Spleen (tissue), 7 donors: ENCODE results near the gene DAPK2.

Source experiments
- POLR2AphosphoS5 ChIP-seq, 3 donors: sonication (generic); formaldehyde crosslinking; IDR thresholded peaks; one replicate each; pipeline ENCODE4 v1.5.1; 2017; ENCODE audit warnings: antibody characterized with exemption in 3 of 3
- TF ChIP-seq, protein P1 (sequence below), 11 experiments: fragments of 200-600 bp in 7 of 11; fragments of 450-650 bp in 4 of 11; sonication (generic) in 4 of 11; IDR thresholded peaks in 8 of 11; conservative IDR thresholded peaks in 3 of 11; 1 replicate in 7 of 11; 2 replicates in 4 of 11; pipeline versions ENCODE4 v1.4.0 to v1.8.0; 2016 to 2021; ENCODE audit warnings: antibody characterized with exemption in 11 of 11, inconsistent platforms in 4 of 11, mild to moderate bottlenecking in 1 of 11
- donor health status: DM: no; HTN: no; CAD: no; lungs with moderate emphysema.
- donor health status: DM: no; HTN: no; CAD: no.
- donor health status: DM: no; HTN: no; CAD: no.

DNA sequence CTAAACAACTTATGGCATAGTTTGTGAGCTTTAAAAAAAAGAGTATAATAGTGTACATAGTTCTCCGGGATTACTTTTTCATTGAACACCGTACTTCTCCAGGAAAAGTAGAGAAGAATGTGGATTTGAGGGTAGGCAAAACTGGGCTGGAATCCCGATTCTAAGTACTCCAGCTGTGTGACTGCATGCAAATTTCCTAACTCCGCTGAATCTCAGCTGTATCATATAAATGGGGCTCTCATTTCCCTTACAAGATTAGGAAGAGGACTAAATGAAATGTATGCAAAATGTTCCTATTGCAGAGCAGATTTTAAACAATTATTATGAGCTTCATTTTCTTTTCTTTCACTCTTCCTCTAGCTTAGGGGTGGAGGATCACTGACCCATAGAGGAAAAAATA, 142.2 kb downstream of the DAPK2 start:
- TF ChIP-seq, protein P1, sequence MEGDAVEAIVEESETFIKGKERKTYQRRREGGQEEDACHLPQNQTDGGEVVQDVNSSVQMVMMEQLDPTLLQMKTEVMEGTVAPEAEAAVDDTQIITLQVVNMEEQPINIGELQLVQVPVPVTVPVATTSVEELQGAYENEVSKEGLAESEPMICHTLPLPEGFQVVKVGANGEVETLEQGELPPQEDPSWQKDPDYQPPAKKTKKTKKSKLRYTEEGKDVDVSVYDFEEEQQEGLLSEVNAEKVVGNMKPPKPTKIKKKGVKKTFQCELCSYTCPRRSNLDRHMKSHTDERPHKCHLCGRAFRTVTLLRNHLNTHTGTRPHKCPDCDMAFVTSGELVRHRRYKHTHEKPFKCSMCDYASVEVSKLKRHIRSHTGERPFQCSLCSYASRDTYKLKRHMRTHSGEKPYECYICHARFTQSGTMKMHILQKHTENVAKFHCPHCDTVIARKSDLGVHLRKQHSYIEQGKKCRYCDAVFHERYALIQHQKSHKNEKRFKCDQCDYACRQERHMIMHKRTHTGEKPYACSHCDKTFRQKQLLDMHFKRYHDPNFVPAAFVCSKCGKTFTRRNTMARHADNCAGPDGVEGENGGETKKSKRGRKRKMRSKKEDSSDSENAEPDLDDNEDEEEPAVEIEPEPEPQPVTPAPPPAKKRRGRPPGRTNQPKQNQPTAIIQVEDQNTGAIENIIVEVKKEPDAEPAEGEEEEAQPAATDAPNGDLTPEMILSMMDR (IDR thresholded peaks at IDR 0.05 in 8 of 11, conservative IDR thresholded peaks at IDR 0.05 in 3 of 11): no peak
- TF ChIP-seq POLR2AphosphoS5 (IDR thresholded peaks at IDR 0.05): no peak
